Amniotic stem cell (primary cell): Measurements from ENCODE around the gene HAPLN3.

ENCODE experiments used
- DNase-seq: peaks from one replicate; lab custom pipeline; 2025; lab: John Stamatoyannopoulos, UW

Gene HAPLN3

GRCh38 chr15:88891540-88892254, 3.6 kb downstream of the HAPLN3 start:
- no peak for DNase-seq

- DNase-seq, result no peak
Measured at GRCh38 chr15:88890495-88890894, 4.8 kb downstream of the HAPLN3 start.

GRCh38 chr15:88888719-88889118, 6.6 kb downstream of the HAPLN3 start:
- DNase-seq, result no peak

GRCh38 chr15:88887068-88887580, 8.2 kb downstream of the HAPLN3 start:
- DNase-seq, result no peak

GRCh38 chr15:88882785-88883184, 12.6 kb downstream of the HAPLN3 start:
- no peak for DNase-seq

- no peak for DNase-seq
Measured at GRCh38 chr15:88881775-88882174, 13.6 kb downstream of the HAPLN3 start.

GRCh38 chr15:88880944-88881740, 14.2 kb downstream of the HAPLN3 start:
- DNase-seq, result no peak

- DNase-seq, result no peak
Measured at GRCh38 chr15:88878720-88879184, 16.6 kb downstream of the HAPLN3 start.

- no peak for DNase-seq
Measured at GRCh38 chr15:88877906-88878305, 17.4 kb downstream of the HAPLN3 start.

- no peak for DNase-seq
Measured at GRCh38 chr15:88877415-88877814, 17.9 kb downstream of the HAPLN3 start.

- no peak for DNase-seq
Measured at GRCh38 chr15:88876573-88876972, 18.8 kb downstream of the HAPLN3 start.

GRCh38 chr15:88874684-88875083, 20.7 kb downstream of the HAPLN3 start:
- no peak for DNase-seq

- no peak for DNase-seq
Measured at GRCh38 chr15:88874275-88874674, 21.1 kb downstream of the HAPLN3 start.

- no peak for DNase-seq
Measured at GRCh38 chr15:88873786-88874185, 21.6 kb downstream of the HAPLN3 start.

GRCh38 chr15:88872706-88873105, 22.6 kb downstream of the HAPLN3 start:
- no peak for DNase-seq

GRCh38 chr15:88872106-88872505, 23.2 kb downstream of the HAPLN3 start:
- no peak for DNase-seq

GRCh38 chr15:88871313-88871712, 24.0 kb downstream of the HAPLN3 start:
- no peak for DNase-seq

- DNase-seq, result no peak
Measured at GRCh38 chr15:88866295-88866881, 29.0 kb downstream of the HAPLN3 start.

GRCh38 chr15:88865498-88866099, 29.7 kb downstream of the HAPLN3 start:
- DNase-seq, result no peak

- DNase-seq, result no peak
Measured at GRCh38 chr15:88864861-88865497, 30.4 kb downstream of the HAPLN3 start.

- no peak for DNase-seq
Measured at GRCh38 chr15:88863412-88863811, 31.9 kb downstream of the HAPLN3 start.

GRCh38 chr15:88860212-88860611, 35.1 kb downstream of the HAPLN3 start:
- DNase-seq, result no peak
